Ishikawa (cell line): Measurements from ENCODE around the gene RIMS1.

Experiments used
- CEBPB ChIP-seq: IDR thresholded peaks from 2 replicates; pipeline ENCODE4 v1.6.1; 2012
- CREB1 ChIP-seq: IDR thresholded peaks from 2 replicates; pipeline ENCODE4 v1.6.1; 2012; ENCODE audit warnings: low read depth
- EGR1 ChIP-seq: IDR thresholded peaks from 2 replicates; pipeline ENCODE4 v1.6.1; 2012
- EP300 ChIP-seq: IDR thresholded peaks from 2 replicates; pipeline ENCODE4 v1.6.1; 2012; ENCODE audit warnings: borderline replicate concordance
- FOXM1 ChIP-seq: IDR thresholded peaks from 2 replicates; pipeline ENCODE4 v1.6.1; 2012; ENCODE audit warnings: low read depth, borderline replicate concordance
- MAX ChIP-seq: IDR thresholded peaks from 2 replicates; pipeline ENCODE4 v1.6.1; 2012
- NFIC ChIP-seq: IDR thresholded peaks from 2 replicates; pipeline ENCODE4 v1.6.1; 2012
- RAD21 ChIP-seq: IDR thresholded peaks from 2 replicates; pipeline ENCODE4 v1.6.1; 2012; ENCODE audit warnings: low read depth
- TAF1 ChIP-seq: IDR thresholded peaks from 2 replicates; pipeline ENCODE4 v1.6.1; 2012; ENCODE audit warnings: low read depth, mild to moderate bottlenecking
- TCF12 ChIP-seq: IDR thresholded peaks from 2 replicates; pipeline ENCODE4 v1.6.1; 2012; ENCODE audit warnings: low read depth
- TEAD4 ChIP-seq: IDR thresholded peaks from 2 replicates; pipeline ENCODE4 v1.6.1; 2012
- USF1 ChIP-seq: IDR thresholded peaks from 2 replicates; pipeline ENCODE4 v1.6.1; 2012
- YY1 ChIP-seq: IDR thresholded peaks from 2 replicates; pipeline ENCODE4 v1.6.1; 2012; ENCODE audit warnings: low read depth
- ZBTB7A ChIP-seq: IDR thresholded peaks from 2 replicates; pipeline ENCODE4 v1.6.1; 2012; ENCODE audit warnings: low read depth
- TF ChIP-seq, protein P1 (sequence below): IDR thresholded peaks from 2 replicates; pipeline ENCODE4 v1.6.1; 2012; ENCODE audit warnings: low read depth, mild to moderate bottlenecking

Gene RIMS1

DNA sequence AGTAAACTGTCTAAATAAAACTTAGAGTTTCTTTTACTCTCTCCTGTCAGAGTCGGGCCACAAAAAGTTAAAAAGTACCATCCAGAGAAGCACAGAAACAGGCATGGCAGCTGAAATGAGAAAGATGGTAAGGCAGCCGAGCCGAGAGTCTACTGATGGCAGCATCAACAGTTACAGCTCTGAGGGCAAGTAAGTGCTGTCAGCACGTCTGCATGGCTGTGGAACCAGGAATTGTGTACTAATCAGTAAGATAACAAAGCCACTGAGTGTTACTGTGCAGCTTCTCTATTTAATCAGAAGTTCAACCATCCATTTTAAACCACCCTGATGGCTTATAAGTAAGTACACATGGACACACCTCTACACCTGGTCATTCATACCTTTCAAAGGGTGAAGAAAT is 504.2 kb downstream of the RIMS1 start:
- TF ChIP-seq, protein P1, sequence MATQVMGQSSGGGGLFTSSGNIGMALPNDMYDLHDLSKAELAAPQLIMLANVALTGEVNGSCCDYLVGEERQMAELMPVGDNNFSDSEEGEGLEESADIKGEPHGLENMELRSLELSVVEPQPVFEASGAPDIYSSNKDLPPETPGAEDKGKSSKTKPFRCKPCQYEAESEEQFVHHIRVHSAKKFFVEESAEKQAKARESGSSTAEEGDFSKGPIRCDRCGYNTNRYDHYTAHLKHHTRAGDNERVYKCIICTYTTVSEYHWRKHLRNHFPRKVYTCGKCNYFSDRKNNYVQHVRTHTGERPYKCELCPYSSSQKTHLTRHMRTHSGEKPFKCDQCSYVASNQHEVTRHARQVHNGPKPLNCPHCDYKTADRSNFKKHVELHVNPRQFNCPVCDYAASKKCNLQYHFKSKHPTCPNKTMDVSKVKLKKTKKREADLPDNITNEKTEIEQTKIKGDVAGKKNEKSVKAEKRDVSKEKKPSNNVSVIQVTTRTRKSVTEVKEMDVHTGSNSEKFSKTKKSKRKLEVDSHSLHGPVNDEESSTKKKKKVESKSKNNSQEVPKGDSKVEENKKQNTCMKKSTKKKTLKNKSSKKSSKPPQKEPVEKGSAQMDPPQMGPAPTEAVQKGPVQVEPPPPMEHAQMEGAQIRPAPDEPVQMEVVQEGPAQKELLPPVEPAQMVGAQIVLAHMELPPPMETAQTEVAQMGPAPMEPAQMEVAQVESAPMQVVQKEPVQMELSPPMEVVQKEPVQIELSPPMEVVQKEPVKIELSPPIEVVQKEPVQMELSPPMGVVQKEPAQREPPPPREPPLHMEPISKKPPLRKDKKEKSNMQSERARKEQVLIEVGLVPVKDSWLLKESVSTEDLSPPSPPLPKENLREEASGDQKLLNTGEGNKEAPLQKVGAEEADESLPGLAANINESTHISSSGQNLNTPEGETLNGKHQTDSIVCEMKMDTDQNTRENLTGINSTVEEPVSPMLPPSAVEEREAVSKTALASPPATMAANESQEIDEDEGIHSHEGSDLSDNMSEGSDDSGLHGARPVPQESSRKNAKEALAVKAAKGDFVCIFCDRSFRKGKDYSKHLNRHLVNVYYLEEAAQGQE: no peak
- no peak for TF ChIP-seq ZBTB7A
- TF ChIP-seq CEBPB: no peak
- TF ChIP-seq CREB1: no peak
- TF ChIP-seq RAD21: no peak
- no peak for TF ChIP-seq NFIC
- TF ChIP-seq TAF1: no peak
- no peak for TF ChIP-seq TCF12
- TF ChIP-seq YY1: no peak

DNA sequence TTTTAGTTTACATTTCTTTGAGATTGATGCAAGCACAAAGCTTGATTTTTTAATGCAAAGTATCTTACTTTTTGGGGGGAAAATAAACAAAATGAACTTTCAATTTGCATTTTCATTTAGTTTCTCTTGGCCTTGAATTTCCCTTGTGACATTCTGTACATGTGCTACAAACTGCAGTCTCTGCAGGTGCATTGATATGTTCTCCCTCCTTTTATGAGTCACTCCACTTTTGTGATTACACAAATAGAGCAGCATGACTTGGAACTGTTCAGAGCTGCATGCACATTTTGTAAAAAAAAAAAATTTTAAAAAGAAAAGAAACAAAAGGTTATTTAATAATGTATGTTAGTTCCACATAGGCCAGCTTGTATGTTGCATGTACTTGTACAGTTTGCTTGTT is 515.5 kb downstream of the RIMS1 start:
- TF ChIP-seq FOXM1 (no peak), TEAD4 (no peak), CREB1 (no peak), RAD21 (no peak), YY1 (no peak), CEBPB (no peak), TCF12 (no peak)
- TF ChIP-seq, protein P1: no peak

- TF ChIP-seq TCF12: no peak
- no peak for TF ChIP-seq USF1
- no peak for TF ChIP-seq FOXM1
- TF ChIP-seq NFIC: no peak
- no peak for TF ChIP-seq CREB1
- TF ChIP-seq EP300: no peak
- TF ChIP-seq ZBTB7A: no peak
- TF ChIP-seq RAD21: no peak
- no peak for TF ChIP-seq TEAD4
- TF ChIP-seq, protein P1: no peak
- no peak for TF ChIP-seq EGR1
- no peak for TF ChIP-seq CEBPB
These were observed 517.1 kb downstream of the RIMS1 start for GRCh38 chr6:72403413-72403812.

DNA sequence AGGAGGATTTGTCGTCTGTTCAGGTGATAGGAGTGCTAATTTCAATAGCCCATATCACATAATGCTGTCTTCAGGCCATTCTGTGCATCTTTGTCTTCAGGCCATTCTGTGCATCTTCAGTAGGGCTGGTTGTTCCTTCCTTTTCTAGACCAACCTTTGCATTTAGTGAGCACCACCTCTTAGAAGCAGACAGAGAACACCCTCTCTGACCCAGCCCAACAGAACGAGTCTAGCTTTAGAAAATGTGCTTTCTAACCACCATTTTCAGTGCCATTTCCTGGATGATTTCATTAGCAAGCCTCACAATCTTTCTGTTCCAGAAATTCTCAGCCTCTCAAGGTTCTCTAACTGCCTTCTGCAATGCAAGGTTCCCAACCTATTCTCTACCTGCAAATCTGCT is 520.2 kb downstream of the RIMS1 start:
- no peak for TF ChIP-seq YY1
- no peak for TF ChIP-seq NFIC
- no peak for TF ChIP-seq FOXM1
- TF ChIP-seq TAF1: no peak
- TF ChIP-seq CREB1: no peak

DNA sequence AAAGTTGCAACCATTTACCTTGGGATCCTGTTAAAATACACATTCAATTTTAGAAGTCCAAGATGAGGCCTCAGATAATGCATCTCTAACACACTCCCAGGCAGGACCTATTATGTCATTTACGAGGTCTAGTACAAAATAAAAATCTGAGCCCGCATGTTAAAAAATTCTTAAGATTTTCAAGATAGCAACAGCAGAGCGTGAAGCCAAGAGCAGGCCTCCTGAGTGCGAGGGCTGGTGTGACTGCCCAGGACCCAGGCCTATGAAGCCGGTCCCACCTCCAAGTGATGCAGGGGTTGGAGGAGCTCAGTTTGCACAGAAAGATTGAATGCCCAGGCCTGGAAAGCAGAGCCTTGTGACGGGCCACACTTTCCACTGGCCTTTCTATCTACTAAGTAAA is 524.4 kb downstream of the RIMS1 start:
- TF ChIP-seq EGR1 (no peak), CEBPB (no peak), RAD21 (no peak), CREB1 (no peak), NFIC (no peak), TCF12 (no peak), MAX (no peak), FOXM1 (no peak), YY1 (no peak), ZBTB7A (no peak), EP300 (no peak)
